GM19397 (cell line): ENCODE results near the gene MYOD1.

Experiments used
- ATAC-seq: cut with Tn5 transposase; IDR thresholded peaks from one replicate; pipeline ENCODE4 v1.9.1; 2021; ENCODE audit warnings: mild to moderate bottlenecking, moderate library complexity; ENCODE audit not compliant: unreplicated experiment

Gene MYOD1

DNA sequence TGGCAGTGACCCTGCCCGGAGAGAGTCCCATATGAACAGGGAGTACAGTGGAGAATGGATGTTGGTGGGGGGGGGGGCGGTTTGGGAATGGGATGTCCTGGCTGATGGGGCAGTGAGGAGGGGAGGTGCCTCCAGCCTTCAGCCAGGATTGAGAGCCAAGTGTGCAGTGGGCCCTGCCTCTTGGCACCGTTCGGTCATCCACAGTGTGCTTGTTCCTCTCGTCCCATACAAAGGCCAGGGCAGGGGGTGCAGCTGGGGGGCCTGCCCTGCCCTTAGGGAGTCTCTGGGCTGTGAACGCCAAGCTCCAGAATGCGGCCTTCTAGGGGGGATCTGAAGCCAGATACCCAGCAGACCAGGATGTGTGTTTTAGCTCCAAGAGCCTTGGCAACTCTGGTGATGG lies 49.2 kb downstream of the MYOD1 start:
- ATAC-seq = no peak

DNA sequence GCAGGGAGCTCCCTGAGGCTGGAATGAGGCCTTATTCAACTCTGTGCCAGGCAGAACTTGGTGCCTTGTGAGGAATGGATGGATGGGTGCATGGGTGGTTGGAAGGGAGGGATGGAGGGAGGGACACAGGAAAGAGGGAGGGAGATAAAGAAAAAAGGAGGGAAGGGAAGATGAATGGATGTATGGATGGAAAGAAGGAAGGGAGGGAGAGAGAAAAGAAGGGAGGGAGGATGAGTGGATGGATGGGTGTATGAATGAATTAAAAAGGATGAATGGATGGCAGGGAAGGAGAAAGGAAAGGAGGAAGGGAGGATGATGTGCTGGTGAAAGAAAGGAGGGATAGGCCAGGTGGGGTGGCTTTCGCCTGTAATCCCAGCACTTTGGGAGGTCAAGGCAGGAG lies 49.8 kb downstream of the MYOD1 start:
- no peak for ATAC-seq

DNA sequence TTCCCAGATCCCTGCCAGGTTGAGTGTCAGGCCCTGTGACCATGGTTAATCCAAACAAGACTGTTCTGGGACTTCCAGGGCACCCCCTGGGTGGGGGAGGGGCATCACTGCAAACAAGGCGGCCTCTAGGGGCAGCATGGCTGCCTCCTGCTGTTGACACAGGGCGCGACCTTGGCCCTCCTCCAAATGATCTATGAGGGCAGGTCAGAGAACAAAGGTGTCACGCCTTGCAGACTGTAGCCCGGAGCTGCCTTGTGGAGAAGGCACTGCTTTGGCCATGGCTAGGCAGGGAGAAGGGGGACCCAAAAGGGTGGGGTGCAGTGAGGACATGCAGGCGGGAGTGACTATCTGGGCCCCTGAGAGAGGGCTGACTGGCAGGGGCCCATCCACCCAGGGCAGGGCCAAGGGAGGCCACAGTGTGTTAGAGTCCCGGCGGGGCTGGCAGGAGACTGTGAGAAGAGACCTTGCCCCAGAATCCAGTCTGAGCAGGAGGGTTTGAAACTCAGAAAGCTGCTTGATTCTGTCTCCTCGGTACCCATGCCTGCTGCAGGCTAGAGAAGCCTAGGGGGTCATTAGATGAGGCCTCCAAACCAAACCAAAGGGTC lies 50.8 kb downstream of the MYOD1 start:
- no peak for ATAC-seq

DNA sequence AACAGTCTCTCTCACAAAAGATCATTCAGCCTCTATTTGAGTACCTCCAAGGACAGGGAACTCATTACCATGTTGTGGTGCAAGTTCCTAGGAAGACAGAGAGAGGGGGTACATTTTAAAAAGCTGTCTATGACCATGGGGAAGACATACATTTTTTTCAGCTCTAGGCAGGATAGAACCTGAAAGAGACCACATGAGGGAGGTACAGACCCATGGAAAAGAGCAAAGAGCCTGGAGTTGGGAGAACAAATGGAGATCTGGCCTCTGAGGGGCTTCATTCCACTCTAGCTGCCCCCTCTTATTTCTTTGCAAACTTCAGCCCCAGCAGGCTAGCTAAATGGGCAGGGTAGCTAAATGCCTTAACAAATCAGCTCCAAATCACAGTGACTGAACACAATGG lies 51.5 kb downstream of the MYOD1 start:
- ATAC-seq = no peak

DNA sequence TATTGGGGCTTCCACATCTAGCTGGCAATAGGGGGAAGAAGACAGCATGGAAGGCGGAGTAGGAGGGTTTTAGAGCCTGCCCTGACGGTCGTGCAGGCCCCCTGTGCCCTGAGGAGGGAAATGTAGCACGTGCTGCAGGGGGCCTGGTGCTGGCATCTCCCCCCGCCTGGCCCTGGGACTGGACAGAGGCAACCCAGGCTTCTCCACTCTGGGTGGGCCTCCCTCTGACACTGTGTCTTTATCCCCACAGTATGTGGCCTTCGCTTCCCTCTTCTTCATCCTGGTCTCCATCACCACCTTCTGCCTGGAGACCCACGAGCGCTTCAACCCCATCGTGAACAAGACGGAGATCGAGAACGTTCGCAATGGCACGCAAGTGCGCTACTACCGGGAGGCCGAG lies 52.0 kb downstream of the MYOD1 start:
- no peak for ATAC-seq
